HG02759 (cell line): Measurements from ENCODE around the gene CCDC154.
"Not testable (repeated sequence)": the region's sequence is repeated elsewhere in the genome, so short reads cannot be mapped to it uniquely, and the experiment has no call there.

Experiments used
- ATAC-seq: cut with Tn5 transposase; IDR thresholded peaks from one replicate; pipeline ENCODE4 v1.9.1; 2021; ENCODE audit warnings: mild to moderate bottlenecking, moderate library complexity; ENCODE audit not compliant: unreplicated experiment

CCDC154 gene

DNA sequence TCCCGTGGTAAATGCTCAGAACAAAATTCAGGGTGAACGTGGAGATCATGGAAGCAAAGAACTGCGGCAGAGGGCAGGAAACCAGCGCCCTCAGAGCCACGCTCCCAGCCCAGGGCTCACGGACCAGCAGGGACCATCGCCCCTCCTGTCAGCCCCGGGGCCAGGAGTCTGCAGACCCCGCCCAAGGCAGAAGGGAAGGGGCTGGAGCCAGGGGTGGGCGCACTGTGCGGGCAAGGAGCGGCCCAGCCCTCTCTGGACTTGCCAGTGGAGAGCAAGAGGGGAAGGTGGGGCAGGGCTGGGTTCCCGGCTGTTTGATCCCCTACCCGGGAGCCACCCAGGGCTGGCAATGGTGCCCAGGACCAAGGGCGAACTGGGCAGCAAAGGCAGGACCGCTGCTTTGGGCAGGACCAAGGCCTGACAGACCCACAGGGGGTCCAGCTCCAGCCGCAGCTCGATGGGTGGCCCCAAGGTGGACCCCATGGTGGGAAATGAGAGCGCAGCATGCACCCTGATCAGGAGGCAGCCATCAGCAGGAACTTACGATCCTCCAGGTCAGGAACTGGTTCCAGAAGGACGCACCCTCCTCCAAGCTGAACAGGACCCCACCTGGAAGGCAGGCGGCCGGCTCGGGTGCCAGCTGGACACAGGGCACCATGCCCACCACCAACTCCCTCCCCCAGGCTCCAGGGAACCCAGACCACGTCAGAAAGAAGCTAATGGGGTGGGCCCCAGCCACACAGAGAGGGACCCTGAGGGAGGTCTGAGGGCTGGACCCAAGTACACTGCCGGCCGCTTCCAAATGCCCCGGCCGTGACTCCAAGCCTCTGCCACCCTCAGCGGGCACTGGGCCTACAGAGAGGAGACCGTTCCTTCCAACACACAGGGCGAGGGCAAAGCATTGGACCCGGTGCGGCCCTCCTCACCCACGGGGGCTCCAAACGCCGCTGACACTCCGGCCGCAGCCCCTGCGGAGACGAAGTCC is 11.1 kb upstream of the CCDC154 start:
- ATAC-seq, result no peak

DNA sequence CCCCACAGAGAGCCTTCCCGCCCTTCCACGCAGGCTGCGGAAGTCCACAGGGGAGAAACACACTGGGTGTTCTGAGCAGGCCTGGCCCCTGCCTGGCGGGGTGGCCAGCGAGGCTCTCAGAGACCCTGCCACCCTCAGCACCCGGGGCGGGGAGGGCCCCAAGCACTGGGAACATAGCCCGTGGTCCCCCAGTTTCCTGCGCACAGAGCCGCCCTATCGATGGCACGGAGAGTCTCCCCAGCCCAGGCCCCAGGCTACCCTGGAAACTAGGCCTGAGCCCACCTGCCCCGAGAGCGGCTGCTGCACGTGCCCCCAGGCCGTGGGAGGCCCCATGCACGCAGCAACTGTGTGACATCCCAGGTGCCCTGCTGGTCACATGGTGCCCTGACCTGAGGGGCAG is 10.2 kb upstream of the CCDC154 start:
- no peak for ATAC-seq

GRCh38 chr16:1453316-1453715 is 9.0 kb upstream of the CCDC154 start:
- no peak for ATAC-seq

GRCh38 chr16:1452530-1452929 is 8.2 kb upstream of the CCDC154 start:
- ATAC-seq, result no peak

GRCh38 chr16:1451702-1452392 is 7.5 kb upstream of the CCDC154 start:
- no peak for ATAC-seq

DNA sequence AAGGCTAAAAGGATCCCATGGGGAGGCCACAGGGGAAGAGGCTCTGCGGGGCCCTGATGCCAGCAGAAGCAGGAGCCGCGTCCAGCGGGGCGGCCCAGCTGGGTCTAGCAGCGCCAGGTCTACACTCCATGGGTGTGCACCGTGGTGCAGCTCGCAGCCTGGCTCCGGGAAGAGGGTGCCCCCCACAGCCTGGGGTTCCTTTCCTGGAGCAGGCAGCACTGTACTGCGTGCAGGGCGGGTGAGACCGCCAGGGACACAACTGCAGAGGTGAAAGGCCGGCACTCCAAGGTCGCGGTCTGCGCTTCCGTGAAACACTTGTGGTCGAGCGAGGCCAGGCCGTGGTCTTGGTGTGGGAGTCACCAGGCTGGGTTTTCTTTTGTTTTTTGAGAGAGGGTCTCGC is 6.5 kb upstream of the CCDC154 start:
- no peak for ATAC-seq

DNA sequence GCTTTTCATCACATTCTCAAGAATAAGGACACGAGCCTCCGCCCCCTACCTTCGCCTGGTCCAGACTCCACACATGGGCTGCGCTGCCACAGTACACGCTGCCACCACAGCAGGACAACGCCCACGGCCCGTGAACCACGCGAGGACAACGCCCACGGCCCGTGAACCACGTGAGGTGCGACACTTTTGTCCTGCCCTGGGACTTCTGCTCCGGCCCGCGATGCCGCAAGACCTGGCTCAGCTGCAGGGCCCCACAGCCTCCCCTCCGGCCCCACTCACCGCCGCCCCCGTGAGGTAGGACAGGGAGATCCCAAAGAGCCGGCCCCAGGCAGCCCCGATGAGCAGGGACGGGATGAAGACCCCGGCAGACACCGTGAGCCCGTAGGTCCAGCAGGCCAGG is 5.9 kb upstream of the CCDC154 start:
- no peak for ATAC-seq

- ATAC-seq, result no peak
Measured at GRCh38 chr16:1449201-1449788, 4.9 kb upstream of the CCDC154 start.

DNA sequence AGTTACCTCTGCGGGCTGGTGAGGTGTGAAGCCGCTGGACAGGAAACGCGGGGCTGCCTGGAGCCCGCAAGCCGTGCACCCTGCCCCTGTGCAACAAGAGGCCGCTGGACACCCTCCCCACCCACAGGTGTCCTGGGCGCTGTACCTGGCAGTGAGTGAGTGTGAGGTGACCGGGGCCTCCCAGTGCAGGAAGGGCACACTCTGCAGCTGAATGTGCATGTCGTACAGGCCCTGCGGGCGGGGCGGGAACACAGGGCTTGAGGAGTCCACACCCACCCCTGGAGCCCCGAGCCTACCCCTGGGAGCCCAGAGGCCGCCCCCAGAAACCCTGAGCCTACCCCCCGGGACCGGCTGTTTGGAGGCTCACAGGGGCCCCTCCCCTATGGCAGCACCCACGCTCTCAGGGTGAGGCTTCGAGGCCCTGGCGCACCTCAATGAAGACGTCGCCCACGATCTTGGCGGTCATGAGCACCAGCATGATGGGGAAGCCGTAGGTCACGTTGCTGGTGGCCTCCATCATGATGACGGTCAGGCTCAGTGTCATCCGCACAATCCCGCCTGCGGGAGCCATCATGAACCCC is 4.3 kb upstream of the CCDC154 start:
- ATAC-seq, result no peak

GRCh38 chr16:1447965-1448364 is 3.6 kb upstream of the CCDC154 start:
- ATAC-seq, result no peak

DNA sequence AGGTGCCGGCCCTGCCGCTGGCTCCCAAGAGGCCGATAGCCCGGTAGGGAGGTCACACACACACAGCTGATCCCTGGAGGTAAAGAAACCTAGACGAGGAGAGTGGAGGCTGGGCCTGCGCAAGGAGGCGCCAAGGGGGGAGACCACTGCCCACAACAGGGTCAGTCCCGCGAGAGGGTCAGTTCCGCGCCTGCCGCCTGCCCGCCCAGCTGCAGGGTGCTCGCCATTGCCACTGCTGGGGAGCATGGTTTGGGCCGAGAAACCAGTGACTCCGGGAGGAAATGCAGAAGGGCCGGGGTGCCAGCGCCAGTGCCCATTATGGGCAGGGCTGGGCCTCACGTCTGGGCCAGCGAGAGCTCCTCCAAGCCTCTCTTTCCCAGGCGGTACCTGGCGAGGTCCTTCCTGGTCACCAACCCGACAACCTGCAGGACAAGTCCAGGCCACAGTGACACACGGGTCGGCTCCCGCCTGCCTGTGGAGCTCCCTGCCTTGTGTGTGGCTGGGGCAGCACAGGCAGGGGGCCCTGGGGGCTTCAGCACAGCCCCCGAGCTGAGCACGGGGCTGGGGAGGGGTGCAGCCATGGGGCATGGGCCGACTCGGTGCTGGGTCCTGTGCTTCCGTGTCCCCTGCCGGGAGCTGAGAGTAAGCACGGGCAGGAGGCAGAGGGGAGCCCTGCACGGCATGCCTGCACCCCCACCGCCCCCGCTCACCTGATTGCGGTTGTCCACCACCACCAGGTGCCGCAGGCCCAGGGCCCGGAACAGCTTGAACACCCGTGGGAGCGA is 2.1 kb upstream of the CCDC154 start:
- ATAC-seq, result no peak

GRCh38 chr16:1445518-1446203 is 1.3 kb upstream of the CCDC154 start:
- ATAC-seq, result no peak

DNA sequence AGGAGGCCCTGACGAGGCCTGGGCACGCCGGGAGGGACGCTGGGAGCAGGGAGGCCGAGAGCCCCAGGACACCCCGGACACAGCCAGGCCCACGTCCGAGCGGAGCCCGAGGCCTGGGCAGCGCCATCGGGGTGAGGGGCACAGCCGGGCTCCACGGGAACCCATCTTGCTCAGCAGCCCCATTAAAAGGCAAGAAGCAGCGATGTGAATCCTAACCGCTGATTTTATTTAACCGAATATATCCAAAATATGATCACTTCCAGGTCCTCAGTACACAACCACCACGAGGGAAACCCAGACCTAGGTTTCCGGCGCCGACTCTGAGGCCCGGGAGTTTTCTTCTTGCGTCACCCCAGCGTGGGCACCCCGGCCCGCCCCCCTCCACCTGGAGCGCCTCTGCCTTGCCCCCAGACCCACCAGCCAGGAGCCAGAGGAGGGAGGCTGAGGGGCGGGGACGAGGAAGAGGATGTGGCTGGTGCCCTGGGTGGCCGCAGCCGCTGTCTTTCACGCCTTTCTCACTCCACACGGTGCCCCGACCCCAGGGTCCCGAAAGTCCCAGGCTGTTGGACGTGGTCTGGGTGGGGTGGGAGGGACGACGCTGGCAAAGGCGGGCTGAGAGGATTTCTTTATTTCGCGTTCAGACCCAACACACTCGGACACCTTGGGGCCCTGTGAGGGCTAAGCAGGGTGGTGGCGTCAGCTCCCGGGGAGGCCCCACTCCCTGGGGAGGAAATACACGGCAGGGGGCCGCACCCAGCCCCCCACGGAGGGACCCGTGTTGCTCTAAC is 568 bp upstream of the CCDC154 start:
- ATAC-seq, result no peak

DNA sequence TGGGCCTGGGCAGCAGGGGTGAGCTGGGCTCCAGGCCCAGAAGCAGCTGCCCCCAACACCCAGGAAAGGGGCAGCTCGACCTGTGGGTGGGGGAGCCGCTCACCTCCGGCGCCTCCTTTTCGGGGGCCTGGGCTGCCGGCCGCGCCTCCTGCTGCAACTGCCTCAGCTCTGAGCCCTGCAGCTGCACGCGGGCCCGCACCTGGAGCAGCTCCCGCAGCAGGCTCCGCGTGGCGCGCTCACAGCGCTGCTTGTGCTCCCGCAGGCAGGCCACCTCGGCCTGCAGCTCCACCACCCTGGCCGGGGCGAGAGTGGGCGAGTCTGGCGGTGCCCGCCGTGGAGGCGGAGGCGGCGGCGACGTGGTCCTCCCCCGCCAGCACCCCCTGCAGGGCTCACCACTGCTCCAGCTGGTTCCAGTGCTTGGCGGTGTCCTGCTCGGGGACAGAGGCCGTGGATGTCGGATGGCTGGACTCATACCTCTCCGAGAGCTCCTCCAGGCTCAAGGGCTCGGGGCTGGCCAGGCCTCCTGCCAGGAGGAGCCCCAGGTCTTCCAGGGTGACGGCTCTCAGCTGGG is 868 bp downstream of the CCDC154 start:
- no peak for ATAC-seq

DNA sequence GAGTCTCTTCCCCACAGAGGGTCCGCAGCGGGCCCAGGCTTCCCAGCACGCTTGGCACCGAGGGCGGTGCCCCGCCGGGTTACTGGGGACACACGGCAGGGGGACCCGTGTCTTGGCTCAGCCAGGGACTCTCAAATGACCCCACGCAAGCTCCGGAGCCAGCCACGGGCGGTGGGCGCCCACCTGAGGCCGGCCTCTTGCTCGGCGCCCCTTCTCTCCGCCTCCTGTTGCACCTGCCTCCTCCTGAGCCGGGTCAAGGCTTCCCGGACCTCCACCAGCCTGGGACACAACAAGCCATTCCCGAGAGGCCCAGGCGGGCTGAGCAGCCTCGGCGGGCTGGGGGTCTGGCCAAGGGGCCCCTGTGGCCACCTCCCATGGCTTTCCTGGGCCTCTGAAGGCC is 1.7 kb downstream of the CCDC154 start:
- no peak for ATAC-seq

DNA sequence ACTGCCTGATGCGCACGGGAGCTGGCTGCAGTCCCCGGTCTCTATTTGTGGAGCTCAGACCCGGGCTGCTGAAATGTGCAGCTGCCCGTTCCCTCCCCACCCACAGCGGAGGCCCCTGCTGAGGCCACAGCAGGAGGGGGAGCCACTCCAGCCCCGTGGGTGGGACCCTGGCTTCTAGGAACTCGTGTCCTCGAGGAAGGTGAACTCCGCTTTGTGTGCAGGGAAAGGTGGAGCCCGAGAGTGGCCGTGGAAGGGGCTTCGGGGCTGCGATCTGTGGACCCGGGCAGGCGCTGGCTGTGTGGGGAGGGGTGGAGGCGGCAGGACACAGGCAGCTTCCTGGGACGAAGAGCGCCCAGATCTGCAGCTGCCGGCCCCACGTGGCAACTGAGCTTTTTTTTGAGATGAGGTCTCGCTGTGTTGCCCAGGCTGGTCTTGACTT is 2.9 kb downstream of the CCDC154 start:
- ATAC-seq, result no peak

- not testable (repeated sequence) for ATAC-seq
Measured at GRCh38 chr16:1439699-1440074, 4.7 kb downstream of the CCDC154 start.

GRCh38 chr16:1439058-1439698 is 5.2 kb downstream of the CCDC154 start:
- ATAC-seq, result no peak
